Limb (tissue), 2 donors: ENCODE data around the gene CCDC32.
A peak's percentile ranks its signal among the peaks of the same experiment; 100 is the strongest.

ENCODE experiments used
- DNase-seq, 2 donors: peaks; one replicate each; pipeline ENCODE4 v3.0.0-alpha.2; 2016; ENCODE audit errors: extremely low spot score in 2 of 2

The CCDC32 gene

GRCh38 chr15:40567111-40567510 lies 2.3 kb upstream of the CCDC32 start:
- no peak for DNase-seq

GRCh38 chr15:40565333-40566238 lies 744 bp upstream of the CCDC32 start:
- DNase-seq, result no peak

GRCh38 chr15:40563426-40563825 lies 1.4 kb downstream of the CCDC32 start:
- no peak for DNase-seq

DNA sequence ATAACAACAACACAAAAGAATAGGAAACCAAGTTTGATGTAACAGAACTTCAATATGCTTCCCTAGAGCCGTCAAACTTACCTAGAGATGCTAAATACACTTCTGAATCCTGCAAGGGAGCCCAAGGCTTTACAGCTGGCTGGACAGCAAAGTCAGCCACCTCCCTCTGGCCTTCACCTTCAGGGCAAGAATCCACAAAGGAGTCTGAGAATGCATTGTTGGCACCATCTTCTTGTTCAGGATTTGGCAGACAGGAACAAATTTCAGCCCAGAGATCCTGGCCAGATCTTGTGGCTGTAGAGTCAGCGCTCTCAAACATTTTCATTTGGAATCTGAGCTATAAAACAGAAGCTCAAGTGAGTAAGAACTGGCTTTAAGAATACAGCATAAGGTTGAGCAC lies 2.2 kb downstream of the CCDC32 start:
- DNase-seq, result no peak

DNA sequence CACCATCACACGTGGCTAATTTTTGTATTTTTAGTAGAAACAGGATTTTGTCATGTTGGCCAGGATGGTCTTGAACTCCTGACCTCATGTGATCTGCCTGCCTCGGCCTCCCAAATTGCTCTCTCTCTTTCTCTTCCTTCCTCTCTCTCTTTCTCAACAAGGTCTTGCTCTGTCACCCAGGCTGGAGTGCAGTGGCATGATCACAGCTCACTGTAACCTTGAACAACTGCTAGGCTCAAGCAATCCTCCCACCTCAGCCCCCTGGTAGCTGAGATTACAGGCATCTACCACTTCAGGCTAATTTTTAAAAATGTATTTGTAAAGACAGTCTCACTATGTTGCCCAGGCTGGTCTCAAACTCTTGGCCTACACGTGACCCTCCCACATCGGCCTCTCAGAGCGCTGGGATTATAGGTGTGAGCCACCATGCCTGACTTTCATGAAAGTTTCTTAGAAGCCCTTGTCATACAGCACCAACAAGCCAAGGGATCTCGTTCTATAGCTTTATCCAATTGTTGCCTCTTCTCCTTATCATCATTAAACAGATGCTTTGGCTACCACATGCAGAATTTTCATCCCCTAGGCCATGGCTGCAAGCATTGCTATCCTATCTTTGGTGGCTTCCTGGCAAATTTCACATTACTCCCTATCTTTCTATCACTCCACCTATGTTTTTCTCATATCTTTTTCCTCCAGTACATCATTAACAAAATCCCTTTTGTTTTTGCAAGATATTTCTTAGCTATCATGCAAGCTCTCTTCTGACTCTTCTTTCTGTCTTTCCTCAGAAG lies 5.7 kb downstream of the CCDC32 start:
- no peak for DNase-seq

DNA sequence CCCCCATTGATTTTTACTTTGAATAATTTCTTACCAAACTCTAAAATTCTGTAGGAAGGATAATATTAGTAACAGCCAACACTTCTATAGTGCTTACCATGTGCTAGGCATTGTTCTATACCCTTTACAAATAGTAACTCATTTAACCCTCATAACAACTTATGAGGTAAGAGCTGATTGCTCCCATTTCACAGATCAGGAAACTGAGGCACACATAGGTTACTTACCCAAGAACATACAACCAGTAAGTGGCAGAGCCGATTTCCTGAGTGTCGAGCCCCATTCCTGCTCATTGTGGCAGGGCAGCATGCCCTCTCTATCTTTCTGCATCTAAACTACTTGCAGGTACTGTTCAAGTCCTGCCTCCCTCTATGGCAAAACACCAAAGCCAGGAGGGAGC lies 9.0 kb downstream of the CCDC32 start:
- no peak for DNase-seq

GRCh38 chr15:40554161-40554525 lies 10.7 kb downstream of the CCDC32 start:
- DNase-seq, result no peak

- no peak for DNase-seq
These were observed 14.4 kb downstream of the CCDC32 start for GRCh38 chr15:40550341-40551037.

DNA sequence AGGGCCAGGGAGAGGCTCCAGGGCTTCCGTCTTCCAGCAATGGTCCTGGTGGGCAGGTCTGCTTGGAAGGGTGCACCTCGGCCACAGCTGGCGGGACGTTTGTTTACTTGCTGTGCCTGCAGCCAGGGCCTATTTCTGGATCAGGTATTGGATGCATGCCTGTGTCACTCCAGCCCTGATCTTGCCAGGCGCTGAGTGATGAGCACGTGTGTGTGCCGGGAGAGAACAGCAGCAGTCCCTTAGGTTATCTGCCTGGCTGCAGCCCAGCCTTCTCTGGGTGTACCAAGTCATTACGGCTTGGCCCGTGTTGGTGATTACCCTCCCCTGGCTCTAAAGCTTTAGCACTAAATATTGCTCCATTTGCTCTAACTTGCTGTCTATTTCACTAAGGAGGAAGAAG lies 14.9 kb downstream of the CCDC32 start:
- DNase-seq, result no peak

- DNase-seq, result no peak
These were observed 16.2 kb downstream of the CCDC32 start for GRCh38 chr15:40548610-40549009.

- no peak for DNase-seq
These were observed 19.4 kb downstream of the CCDC32 start for GRCh38 chr15:40545457-40545856.

- no peak for DNase-seq
These were observed 21.1 kb downstream of the CCDC32 start for GRCh38 chr15:40543631-40544294.

- no peak for DNase-seq
These were observed 21.8 kb downstream of the CCDC32 start for GRCh38 chr15:40543082-40543481.

- no peak for DNase-seq
These were observed 25.9 kb downstream of the CCDC32 start for GRCh38 chr15:40538976-40539375.

GRCh38 chr15:40536501-40536900 lies 28.3 kb downstream of the CCDC32 start:
- peak; percentile 18 to 57 for DNase-seq

- no peak for DNase-seq
These were observed 30.5 kb downstream of the CCDC32 start for GRCh38 chr15:40534371-40534770.

DNA sequence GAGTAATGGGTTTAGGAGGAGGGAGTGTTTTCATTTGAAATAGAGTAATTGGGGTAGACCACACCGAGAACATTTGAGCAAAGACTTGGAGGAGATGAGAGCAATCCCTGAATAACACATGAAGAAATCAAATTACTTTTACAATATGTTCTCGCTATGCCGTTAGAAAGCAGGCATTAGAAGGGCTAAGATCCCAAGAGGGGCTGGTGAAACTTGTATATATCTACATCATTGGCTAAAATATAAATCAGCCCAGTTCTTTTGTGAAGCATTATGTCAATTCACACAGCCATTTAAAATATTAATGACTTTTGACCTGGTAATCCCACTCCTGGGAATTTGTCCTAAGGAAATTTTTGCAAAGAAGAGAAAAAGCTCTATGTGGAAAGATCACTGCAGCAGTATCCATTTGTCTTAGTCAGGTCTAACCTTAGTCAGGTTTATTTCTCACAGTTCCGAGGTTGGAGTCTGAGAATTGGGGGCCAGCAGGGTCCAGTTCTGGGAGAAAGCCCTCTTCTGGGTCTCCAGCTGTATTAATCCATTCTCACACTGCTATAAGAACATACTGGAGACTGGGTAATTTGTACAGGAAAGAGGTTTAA lies 31.0 kb downstream of the CCDC32 start:
- no peak for DNase-seq

- DNase-seq, result no peak
These were observed 36.0 kb downstream of the CCDC32 start for GRCh38 chr15:40528801-40529200.

DNA sequence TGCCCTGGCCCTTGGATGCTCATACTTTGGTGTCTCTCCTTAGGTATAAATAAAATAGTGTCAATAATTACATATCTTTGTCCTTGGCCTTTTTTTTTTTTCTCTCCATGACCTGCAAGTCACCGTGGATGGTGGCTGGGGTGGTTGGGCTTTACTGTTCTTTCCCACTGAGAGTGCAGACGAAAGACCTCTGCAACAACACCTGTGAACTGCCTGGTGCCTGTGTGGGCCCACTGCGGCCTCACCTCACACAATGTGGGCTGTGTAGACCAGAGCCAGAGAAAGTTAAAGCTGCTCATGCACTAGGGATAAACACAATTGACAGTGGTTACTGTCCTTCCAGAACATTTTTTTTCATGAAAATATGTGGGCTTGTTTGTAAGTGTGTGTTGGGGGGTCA lies 39.0 kb downstream of the CCDC32 start:
- no peak for DNase-seq

DNA sequence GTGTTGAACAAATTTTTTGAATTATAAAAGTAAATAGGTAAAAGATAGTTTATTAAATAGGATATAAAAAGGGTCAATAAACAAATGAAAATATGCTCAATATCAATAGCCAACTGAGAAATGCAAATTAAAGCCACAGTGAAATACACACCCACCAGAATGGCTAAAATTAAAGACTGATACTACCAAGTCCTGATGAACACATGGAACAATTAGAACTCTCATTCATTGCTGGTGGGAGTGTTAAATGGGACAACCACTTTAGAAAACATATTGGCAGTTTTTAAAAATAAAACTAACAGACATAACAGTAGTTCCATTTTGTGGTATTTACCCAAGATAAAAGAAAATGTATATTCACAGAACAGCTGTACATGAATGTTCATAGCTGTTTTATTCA lies 41.2 kb downstream of the CCDC32 start:
- no peak for DNase-seq

- no peak for DNase-seq
These were observed 48.5 kb downstream of the CCDC32 start for GRCh38 chr15:40516322-40516721.
